GM18870 (cell line): ENCODE measurements around the gene C19orf53.
"Not testable (repeated sequence)": the region's sequence is repeated elsewhere in the genome, so short reads cannot be mapped to it uniquely, and the experiment has no call there.

ENCODE experiments used
- ATAC-seq: cut with Tn5 transposase; IDR thresholded peaks from one replicate; pipeline ENCODE4 v1.9.1; 2021; ENCODE audit warnings: moderate library complexity; ENCODE audit not compliant: unreplicated experiment

Gene C19orf53

DNA sequence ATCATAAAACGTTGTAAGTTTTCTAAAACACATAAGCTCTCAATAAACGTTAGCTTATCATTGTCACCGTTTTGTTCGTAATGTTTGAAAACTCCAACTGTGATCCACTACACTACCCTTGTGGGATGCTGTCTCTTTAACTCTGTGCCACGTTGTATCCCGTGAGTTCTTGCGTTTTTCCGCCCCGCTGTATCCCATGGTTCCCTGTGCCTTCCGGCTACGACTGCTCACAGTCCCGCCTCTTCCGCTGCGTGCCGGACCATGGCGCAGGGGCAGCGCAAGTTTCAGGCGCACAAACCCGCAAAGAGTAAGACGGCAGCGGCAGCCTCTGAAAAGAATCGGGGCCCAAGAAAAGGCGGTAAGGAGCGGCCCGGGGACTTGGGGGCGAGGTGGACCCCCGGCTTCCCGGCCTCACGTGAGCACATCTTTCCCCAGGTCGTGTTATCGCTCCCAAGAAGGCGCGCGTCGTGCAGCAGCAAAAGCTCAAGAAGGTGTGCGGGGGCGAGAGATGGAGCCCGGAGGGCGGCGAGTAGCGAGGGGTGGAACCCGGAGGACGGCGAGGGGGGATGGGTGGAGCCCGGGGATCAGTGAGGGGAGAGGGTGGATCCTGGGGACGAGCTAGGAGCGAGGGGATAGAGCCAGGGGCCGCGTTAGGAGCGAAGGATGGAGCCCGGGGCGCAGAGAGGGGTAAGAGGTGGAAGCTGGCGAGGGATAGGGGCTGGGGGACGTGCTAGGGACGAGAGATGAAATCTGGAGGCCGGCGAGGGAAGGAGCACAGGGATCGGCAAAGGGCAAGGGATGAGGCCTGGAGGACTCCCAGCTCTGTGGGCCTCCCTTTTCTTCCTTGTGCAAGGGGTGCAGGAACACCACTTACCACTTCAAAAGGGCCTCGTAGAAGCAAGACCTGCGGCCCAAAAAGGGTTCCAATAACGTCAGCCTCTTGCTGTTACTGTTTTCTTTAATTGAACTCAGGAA lies at the start of gene C19orf53:
C19orf53 (plus strand) TSS at position 240 of the 975 bp plus-strand sequence; CDS start at position 262, 22 bp downstream.
- ATAC-seq, result peak; percentile 88

DNA sequence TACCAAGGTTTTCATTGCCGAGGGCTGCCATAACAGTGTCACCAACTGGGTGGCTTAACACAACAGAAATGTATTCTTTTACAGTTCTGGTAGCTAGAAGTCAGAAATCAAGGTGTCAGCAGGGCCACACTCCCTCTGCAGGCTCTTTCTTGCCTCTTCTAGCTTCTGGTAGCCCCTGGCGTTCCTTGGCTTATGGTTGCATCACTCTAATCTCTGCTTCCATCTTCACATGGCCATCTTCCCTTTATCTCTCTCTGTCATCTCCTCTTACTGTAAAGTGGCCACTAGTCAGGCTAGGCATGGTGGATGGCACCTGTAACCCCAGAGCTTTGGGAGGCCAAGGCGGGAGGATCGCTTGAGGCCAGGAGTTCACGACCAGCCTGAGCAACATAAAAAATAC lies 47.9 kb upstream of the C19orf53 start:
- ATAC-seq, result no peak

DNA sequence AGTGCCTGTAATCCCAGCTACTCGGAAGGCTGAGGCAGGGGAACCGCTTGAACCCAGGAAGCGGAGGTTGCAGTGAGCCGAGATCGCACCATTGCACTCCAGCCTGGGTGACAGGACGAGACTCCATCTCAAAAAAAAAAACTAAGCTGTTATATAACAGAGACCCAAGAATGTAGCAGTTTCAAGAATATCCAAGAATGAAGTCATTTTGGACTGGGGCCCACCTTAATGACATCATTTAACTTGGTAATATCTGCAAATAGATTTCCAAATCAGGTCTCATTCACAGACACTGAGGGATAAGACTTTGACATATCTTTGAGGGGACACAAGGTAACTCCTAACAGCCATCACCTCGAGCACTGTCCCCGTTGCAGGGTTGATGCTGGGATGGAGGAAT lies 46.5 kb upstream of the C19orf53 start:
- ATAC-seq, result no peak

DNA sequence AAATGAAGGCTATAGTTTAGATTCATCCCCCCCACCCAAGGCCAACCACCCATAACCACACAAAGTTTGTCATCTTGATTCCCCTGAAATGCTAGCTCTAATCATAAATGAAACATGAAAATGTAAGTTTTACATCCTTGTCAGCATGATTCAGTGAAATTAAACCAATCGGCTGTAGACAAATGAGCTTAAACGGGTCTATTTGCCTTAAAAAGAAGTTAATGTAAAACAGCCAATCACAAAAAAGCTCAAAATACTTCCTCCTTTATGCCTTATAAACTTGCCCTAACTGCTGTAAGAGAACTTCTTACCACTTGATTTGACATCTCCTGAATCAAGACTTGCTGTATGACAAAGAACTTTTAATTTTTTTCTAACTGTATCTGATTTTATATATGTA lies 44.4 kb upstream of the C19orf53 start:
- no peak for ATAC-seq

DNA sequence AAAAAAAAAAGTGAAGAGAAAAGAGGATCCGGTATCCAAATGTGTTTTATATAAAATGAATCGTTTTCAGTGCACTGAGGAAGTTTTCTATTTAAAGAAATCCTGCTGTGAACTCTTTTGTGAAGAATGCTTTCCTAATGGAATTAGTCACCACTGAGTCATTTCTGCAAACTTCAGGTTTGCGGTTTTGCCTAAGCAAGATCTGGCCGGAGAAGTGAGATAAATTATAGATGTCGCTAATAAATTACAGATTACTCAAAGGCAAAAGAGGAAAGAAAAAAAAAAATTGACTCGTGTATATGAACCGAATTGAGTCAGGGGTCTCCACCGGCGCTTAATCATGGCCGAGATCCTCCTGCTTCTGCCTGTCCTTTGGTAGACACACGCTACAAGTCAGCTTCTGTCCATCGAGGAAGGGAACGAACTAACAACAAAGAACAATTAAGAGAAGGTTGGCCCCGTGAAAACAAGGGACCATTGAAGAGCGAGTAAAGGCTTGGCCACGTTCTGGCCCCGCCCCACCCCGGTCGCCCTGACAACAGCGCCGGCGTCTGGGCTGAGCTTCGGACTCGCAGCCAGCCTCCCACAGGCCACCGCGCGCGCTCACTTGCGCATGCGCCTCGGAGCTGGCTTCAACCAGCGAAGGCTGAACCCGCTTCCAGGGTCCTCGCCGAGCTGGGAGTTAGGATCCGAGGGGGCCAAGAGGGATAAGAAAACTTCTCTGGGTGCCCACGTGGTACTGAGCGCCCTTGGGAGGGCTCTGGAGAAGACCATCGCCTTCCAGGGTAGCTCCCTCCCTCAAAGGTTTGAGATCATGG lies 42.9 kb upstream of the C19orf53 start:
- peak; percentile 82 for ATAC-seq

DNA sequence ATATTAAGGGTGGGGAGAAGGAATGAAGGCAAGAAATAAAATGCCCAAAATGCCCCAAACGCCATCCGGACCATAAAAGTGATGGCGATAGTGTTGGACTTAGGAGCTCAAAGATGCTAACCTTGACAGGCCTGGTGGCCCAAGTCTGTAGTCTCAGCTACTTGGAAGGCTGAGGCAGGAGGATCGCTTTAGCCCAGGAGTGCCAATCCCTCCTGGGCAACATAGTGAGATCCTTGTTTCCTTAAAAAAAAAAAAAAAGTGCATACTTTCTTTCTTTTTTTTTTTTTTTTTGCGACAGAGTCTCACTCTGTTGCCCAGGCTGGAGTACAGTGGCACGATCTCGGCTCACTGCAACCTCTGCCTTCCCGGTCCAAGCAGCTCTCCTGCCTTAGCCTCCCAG lies 41.9 kb upstream of the C19orf53 start:
- no peak for ATAC-seq

DNA sequence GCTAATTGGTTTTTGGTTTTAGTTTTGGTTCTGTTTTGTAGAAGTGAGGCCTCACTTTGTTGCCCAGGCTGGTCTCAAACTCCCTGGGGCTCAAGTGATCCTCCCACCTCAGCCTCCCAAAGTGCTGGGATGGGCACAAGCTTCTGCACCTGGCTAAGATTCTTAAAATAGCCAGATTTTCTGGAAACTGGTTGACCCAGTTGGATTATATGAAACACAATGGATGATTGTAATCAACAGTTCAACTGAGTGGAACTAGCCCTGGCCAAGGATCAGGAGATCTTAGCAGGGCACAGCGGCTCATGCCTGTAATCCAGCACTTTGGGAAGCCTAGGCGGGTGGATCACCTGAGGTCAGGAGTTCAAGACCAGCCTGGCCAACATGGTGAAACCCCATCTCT lies 39.5 kb upstream of the C19orf53 start:
- no peak for ATAC-seq

DNA sequence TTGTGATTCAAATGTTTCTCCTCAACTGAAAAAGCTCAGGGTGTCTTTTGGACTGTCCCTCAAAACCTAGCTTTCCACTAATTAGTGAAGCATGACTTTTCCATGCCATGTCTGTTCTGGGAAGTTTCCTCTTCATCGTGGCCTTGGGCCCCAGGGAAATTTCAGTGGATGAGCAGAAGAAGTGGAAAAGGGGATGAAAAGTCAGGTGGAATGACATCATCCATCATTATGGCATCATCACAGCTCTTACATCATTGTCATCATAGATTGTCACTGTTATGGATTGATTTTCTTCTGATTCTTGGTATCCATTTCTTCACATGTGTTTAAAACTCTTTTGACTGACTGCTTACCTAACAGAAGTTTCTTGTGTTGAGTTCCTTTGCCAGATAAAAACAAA lies 36.2 kb upstream of the C19orf53 start:
- ATAC-seq, result no peak

DNA sequence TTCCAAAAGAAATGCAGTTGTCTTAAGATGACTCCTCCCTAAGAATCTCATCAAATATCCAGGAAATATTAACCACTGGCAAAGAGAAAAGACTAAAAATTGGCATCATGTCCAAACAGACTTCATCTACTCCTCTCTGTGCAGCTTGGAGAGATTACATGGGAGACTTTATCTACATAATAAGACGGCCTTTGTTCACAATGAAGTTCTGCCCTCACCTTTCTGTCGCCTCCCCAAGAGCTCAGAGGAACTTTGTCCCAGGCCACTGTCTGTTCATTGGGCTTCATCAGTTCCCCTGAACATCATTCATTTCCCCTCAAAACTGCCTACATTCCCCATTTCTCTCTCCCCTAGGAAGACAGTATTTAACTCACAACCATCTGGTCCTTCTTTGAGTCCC lies 32.4 kb upstream of the C19orf53 start:
- ATAC-seq, result no peak

DNA sequence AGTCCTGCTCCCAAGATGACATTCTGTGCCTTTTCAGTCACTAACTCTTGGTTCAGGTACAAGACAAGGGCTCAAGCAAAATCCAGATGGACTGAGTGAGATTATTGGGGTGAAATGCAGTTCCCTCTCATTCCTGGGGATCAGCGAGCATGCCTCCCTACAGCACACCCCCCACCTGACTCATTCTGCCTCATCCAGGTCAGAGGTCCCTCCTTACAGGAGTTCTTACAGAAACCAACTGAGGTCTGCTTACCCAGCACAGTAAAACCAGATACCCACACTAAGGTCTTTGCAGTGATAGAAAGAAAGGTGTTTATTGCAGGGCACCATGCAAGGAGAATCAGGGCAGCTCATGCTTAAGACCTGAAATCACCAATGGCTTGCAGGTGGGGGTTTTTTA lies 31.5 kb upstream of the C19orf53 start:
- no peak for ATAC-seq

DNA sequence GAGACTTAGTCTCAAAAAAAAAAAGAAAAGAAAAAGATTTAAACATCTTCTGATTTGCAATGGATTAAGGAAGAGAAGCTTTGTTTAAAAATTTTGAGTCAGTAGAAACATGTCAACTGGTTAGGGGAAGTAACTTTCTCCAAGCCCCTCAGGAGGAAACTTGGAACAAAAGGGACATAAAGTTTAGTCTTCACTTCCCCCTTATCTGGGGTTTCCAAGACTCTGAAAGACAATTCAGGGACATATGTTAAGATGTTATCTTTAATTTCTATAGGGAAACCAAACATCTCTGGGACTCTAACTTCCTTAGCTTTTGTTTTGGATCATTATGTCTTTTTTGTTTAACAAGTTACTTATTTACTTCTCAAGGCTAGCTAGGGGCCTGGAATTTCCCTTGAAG lies 30.1 kb upstream of the C19orf53 start:
- no peak for ATAC-seq

DNA sequence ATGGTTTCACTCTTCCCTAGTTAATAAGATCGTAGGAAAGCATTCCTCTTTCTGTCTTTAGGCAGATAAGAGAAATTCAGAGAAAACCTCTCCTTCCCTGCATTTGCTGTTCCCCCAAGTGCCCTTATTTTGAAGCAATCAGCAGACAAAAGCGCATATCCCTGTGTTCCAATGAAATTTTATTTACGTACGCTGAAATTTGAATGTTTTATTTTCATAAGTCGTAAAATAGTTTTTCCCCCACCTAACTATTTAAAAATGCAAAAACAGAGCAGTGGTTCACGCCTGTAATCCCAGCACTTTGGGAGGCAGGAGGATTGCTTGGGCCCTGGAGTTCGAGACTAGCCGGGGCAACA lies 27.2 kb upstream of the C19orf53 start:
- no peak for ATAC-seq

DNA sequence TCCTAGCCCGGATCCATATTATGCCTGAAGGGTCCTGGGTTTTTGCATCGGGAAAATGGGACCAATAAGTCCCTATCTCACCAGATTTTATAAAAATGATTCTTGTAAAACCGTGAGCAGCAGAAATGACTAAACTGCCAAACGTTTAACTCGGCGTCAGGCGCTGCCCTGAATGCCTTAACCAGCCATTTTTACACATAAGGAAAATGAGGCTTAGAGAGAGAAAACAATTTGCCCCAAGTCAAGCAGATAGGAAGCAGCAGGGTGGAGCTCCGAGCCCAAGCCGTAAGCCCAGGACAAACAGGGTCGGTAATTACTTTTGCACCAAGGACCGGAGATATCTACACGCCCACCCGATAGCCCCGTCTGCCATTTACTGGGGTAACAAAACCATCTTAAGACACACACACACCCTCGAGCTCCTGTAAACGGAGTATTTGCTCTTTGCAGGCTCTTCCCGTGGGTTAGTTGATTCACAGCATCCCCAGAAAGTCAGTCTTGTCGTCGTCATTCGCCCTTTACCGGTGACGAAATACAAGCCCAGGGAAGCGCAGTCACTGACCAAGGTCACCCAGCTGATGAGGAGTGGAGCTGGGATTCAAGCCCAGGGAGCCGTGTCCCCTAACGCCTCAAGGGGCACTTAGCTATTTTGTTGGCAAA lies 26.0 kb upstream of the C19orf53 start:
- no peak for ATAC-seq

DNA sequence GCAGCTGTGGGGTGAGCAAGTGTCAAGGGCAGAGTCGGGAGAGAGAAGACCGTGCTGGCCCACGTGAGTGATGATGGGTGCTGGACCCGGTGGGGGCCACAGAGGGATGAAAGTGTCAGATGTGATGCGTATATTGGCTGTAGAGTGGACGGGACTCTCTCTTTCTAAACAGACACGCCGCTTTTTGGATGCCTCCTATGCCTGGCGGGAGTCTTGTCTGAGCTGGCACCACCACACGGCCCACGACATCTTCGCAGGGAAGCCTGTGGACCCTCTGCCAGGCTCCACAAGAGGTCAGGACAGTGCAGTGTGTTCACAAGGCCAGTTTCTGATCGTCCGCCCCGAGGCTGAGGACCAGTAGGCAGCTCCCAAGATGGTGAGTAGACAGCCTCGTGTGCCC lies 22.8 kb upstream of the C19orf53 start:
- ATAC-seq, result no peak

DNA sequence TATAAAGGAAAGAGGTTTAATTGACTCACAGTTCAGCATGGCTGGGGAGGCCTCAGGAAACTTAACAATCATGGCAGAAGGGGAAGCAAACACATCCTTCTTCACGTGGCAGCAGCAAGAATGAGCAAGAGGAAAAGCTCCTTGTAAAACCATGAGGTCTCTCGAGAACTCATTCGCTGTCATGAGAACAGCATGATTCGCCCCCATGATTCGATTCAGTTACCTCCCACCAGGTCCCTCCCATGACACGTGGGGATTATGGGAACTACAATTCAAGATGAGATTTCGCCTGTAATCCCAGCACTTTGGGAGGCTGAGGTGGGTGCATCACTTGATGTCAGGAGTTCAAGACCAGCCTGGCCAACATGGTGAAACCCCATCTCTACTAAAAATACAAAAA lies 20.6 kb upstream of the C19orf53 start:
- ATAC-seq, result not testable (repeated sequence)

DNA sequence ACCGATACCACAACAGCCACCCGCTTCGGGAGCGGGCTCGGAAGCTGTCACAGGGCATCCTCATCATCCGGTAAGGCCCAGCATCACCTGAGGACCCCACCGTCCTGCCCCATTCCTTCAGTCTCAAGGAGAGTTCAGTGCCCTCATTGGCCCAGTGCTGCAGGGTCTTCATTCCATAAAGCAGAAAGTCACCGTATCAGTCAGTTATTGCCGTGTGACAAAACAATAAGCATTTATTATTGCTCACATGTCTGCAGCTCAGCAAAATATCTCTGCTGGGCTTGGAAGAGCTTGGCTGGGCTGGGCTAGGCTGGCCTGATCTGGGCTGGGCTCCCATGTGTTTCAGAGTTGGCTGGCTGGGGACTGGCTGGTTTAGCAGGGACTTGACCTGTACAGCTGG lies 18.0 kb upstream of the C19orf53 start:
- ATAC-seq, result no peak

DNA sequence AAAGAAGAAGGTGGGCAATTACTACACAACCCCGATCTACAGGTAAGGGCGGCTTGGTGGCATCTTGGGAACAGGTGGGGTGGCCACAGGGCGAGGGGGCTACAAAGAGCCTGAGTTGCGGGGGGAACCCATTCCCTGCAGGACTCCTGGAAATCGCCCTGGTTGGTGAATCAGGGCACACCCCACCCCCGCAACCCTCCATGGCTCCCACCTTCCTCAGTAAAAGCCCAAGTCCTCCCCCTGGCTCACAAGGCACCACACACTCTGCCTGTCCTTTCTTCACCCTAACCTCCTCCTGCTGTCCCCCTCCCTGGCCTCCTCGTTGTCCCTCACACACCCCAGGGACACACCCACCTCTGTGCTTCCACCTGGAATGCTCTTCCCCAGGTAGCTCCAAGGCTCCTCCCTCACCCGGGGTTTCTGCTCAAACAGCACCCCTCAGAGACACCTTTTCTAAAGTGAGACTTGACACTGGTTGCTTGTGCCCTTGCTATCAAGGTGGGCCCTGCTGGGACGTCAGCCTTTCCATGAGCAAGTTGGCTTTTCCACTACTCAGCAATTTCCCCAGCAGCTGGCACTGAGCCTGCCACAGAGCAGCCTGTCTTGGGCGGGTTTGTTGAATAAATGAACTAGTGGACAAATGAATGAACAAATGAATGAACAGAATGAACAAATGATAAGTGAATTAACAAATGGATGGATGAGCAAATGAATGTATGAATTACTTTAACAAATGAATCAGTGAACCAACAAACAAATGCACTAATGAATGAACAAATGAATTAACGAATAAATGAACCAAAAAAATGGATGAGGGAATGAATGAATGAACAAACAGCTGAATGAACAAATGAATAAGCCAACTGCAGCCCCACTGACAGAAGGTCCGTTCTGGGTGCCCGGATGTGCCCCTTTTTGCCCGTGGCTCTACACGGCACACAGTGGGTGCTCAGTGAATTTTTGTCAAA lies 16.2 kb upstream of the C19orf53 start:
- ATAC-seq, result no peak

DNA sequence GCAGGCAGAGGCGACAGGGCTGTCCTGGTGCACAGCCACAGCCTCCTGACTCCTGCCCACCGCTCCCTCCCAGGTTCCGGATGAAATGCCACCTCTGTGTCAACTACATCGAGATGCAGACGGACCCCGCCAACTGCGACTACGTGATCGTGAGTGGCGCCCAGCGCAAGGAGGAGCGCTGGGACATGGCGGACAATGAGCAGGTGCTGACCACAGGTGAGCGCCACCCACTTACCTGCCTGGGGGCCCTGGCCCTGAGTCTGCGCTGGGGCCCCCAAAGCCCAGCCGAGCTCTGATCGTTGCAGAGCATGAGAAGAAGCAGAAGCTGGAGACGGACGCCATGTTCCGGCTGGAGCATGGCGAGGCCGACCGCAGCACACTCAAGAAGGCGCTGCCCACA lies 15.5 kb upstream of the C19orf53 start:
- no peak for ATAC-seq

DNA sequence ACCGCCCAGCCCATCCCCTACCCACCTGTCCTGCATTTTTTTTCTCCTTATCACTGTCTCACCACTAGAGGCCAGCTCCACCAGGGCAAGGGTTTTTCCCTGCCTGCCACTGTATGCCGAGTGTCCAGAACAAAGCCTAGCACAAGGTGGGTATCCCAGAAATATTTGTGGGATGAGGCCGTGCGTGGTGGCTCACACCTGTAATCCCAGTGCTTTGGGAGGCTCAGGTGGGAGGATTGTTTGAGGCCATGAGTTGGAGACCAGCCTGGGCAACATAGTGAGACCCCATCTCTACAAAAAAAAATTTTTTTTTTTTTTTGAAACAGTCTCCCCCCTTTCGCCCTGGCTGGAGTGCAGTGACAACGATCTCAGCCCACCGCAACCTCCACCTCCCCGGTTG lies 12.8 kb upstream of the C19orf53 start:
- ATAC-seq, result no peak

DNA sequence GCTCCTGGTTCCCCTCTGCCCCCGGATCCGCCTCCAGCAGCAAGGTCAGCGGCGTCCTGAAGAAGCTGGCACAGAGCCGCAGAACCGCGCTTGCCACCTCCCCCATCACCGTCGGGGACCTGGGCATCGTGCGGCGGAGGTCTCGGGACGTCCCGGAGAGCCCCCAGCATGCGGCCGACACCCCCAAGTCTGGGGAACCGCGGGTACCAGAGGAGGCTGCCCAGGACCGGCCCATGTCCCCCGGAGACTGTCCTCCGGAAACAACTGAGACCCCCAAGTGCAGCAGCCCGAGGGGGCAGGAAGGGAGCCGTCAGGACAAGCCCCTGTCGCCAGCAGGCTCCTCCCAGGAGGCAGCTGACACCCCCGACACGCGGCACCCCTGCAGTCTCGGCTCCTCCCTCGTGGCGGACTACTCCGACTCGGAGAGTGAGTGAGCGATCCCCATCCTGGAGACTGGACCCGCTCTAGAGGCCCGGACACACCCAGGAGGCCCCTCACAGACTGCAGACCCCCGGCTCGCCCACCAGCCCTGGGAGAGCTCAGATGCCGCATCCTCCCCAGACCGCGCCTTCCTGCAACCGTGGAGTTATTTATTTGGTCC lies 11.5 kb upstream of the C19orf53 start:
- no peak for ATAC-seq
